ENCODE measurements around the gene COA6. TPM values are rescaled to one million over a fixed set of nuclear protein-coding genes. Genes with fewer than 3 reads are reported as not detected.
"Not testable (repeated sequence)": the region's sequence is repeated elsewhere in the genome, so short reads cannot be mapped to it uniquely, and the experiment has no call there.

The COA6 gene, protein sequence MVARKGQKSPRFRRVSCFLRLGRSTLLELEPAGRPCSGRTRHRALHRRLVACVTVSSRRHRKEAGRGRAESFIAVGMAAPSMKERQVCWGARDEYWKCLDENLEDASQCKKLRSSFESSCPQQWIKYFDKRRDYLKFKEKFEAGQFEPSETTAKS
- total RNA-seq = 28.0 TPM
- long read RNA-seq, transcript COA6-203 (3 exons, 710 nt) = major isoform, 8 of 16 reads
- long read RNA-seq, partial matches to known transcripts = 0 of 16 reads
- long read RNA-seq, other reads (novel, unspliced or antisense) = 1 of 16 reads

- DNase-seq (ENCODE audit: low spot score) = peak; percentile 94
Measured at GRCh38 chr1:234373064-234373958, at the start of gene COA6. Gene COA6 (plus strand): TSS chr1:234373456. CDS start chr1:234373467, 11 bp downstream.

- no peak for DNase-seq (ENCODE audit: low spot score)
Measured at GRCh38 chr1:234324821-234325220, 48.4 kb upstream of the COA6 start.

DNA sequence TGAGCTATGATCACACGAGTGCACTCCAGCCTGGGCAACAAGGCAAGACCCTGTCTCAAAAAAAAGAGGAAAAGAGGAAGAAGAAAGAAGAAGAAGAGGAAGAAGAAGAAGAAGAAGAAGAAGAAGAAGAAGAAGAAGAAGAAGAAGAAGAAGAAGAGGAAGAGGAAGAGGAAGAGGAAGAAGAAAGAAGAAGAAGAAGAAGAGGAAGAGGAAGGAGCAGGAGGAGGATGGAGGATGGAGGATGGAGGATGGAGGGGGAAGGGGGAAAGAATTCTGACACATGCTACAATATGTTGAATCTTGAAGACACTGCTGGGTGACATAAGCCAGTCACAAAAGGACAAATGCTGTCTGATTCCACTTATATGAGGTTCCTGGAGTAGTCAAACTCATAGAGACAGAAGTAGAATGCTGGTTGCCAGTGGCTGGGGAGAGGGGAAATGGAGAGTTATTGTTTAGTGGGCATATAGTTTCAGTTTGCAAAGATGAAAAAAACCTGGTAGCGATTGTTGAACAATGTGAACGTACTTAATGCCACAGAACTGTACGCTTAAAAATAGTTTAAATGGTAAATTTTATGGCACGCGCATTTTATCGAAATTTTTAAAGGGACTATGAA lies 47.3 kb upstream of the COA6 start:
- no peak for DNase-seq (ENCODE audit: low spot score)

DNA sequence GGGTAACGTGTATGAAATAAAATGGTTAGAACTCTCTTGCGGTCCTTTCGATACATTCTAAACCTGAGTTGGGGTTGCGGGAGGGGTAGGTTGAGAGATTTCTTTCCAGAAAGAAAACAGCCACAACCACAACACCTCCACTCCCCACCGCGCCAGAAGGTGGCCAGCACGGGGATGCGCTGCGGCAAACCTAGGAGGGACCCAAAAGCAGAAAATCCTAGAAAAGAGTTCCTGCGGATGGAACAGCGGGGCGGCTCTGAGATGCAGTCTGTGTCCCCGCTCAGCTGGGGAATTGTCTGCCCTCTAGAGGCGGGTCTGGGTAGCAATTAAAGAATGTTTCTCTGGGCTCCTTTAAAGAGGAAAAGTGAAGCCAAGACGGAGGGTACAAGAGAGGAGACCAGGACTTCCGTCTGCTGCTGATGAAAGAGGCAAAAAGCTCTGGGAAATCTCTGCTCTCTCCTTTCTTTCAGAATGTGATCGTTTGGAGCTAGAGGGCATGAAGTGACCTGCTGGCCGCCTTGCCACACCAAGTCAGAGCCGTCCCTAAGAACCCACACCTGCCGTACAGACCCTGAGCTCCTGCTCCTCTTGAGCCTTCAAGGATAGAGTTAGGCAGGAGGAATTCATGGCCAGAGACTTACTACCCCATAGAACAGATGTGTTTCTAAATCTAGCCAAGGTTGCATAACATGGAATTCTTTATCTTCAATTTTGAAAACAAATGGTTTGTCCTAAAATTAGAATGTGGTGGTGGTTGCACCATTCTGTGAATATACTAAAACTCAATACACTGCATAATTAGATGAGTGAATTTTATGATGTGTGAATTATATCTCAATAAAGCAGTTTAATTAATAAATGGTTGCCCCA lies 46.5 kb upstream of the COA6 start:
- DNase-seq (ENCODE audit: low spot score) = no peak

GRCh38 chr1:234327577-234328164 lies 45.6 kb upstream of the COA6 start:
- no peak for DNase-seq (ENCODE audit: low spot score)

- no peak for DNase-seq (ENCODE audit: low spot score)
Measured at GRCh38 chr1:234330843-234331215, 42.4 kb upstream of the COA6 start.

GRCh38 chr1:234331507-234331906 lies 41.7 kb upstream of the COA6 start:
- no peak for DNase-seq (ENCODE audit: low spot score)

DNA sequence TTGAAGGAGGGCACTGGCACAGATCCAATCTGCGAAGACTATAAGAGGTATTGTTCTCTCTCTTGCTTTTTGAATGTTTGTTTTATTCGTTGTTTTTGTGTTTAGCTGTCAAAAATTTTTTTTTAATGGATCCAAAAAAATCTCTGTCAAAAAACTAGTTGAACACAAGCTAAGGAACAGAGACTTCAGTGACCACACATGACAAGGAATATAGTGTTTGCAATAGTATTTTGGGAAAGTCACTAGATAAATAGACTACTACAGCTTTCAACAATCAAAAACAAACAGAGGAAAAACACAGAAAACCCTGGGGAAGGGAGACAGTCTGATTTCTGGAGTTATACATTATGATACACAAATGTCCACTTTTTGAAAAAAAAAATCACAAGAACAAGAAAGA lies 36.9 kb upstream of the COA6 start:
- DNase-seq (ENCODE audit: low spot score) = no peak

GRCh38 chr1:234337233-234337632 lies 36.0 kb upstream of the COA6 start:
- no peak for DNase-seq (ENCODE audit: low spot score)

DNA sequence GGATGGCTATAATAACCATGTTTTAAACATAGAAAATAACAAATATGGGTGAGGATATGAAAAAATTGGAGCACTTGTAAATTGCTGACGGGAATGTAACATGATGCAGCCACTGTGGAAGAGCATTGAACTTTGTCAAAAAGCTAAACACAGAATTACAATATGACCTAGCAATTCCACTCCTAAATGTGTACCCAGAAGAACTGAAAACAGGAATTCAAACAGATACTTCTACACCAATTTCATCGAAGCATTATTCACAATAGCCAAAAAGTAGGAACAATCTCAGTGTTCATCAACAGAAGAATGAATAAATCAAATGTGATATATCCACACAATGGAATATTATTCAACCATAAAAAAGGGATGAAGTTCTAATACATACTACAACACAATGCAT lies 32.7 kb upstream of the COA6 start:
- DNase-seq (ENCODE audit: low spot score) = no peak

GRCh38 chr1:234342774-234343173 lies 30.5 kb upstream of the COA6 start:
- no peak for DNase-seq (ENCODE audit: low spot score)

DNA sequence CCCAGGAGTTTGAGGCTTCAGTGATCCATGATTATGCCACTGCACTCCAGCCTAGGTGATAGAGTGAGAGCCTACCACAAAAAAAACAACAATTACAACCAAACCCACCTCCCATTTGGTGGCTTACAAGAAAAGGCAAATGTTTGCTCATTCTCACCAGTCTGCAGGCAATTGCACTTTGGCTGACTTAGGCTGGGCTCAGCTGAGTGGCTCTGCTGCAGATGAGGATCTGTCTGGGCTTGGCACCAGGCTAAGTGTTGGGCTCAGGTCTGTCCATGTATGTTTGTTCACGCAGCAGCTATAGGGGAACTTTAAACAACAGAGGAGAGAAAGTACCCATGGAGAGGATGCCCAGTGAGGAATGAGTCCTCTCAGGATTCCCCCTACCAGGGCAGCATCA lies 28.0 kb upstream of the COA6 start:
- no peak for DNase-seq (ENCODE audit: low spot score)

- no peak for DNase-seq (ENCODE audit: low spot score)
Measured at GRCh38 chr1:234348964-234349363, 24.3 kb upstream of the COA6 start.

GRCh38 chr1:234355782-234356510 lies 17.3 kb upstream of the COA6 start:
- no peak for DNase-seq (ENCODE audit: low spot score)

DNA sequence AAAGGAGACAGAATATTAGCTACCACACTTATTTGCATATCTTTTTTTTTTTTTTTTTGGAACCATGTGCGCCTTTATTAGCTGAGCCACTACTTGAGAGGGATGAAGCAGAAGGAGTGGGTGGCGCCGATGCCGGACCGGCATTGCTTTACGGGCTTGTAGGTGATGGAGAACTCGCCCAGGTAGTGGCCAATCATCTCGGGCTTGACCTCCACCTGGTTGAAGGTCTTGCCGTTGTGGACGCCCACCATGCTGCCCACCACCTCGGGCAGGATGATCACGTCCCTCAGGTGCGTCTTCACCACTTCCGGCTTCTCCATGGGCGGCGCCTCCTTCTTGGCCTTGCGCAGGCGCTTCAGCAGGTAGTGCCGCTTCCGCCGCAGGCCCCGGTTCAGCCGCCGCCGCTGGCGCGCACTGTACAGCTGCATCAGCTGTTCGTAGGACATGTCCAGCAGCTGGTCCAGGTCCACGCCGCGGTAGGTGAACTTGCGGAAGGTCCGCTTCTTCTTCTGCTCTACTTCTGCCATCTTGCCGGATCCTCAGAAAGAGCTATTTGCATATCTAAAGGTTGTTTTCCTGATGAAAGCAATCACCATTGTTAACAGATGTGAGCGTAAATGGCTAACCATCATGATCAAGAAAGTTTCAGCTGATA lies 16.5 kb upstream of the COA6 start:
- DNase-seq (ENCODE audit: low spot score) = not testable (repeated sequence)

- DNase-seq (ENCODE audit: low spot score) = no peak
Measured at GRCh38 chr1:234357831-234358230, 15.4 kb upstream of the COA6 start.

GRCh38 chr1:234361102-234361603 lies 12.1 kb upstream of the COA6 start:
- DNase-seq (ENCODE audit: low spot score) = no peak

- DNase-seq (ENCODE audit: low spot score) = no peak
Measured at GRCh38 chr1:234362558-234362957, 10.7 kb upstream of the COA6 start.

GRCh38 chr1:234368320-234369032 lies 4.8 kb upstream of the COA6 start:
- DNase-seq (ENCODE audit: low spot score) = no peak
